Measurements from ENCODE around the gene ELL2.

- TF ChIP-seq POLR2AphosphoS5 (IDR thresholded peaks at IDR 0.05) = no peak
- TF ChIP-seq, protein P1, sequence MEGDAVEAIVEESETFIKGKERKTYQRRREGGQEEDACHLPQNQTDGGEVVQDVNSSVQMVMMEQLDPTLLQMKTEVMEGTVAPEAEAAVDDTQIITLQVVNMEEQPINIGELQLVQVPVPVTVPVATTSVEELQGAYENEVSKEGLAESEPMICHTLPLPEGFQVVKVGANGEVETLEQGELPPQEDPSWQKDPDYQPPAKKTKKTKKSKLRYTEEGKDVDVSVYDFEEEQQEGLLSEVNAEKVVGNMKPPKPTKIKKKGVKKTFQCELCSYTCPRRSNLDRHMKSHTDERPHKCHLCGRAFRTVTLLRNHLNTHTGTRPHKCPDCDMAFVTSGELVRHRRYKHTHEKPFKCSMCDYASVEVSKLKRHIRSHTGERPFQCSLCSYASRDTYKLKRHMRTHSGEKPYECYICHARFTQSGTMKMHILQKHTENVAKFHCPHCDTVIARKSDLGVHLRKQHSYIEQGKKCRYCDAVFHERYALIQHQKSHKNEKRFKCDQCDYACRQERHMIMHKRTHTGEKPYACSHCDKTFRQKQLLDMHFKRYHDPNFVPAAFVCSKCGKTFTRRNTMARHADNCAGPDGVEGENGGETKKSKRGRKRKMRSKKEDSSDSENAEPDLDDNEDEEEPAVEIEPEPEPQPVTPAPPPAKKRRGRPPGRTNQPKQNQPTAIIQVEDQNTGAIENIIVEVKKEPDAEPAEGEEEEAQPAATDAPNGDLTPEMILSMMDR (IDR thresholded peaks at IDR 0.05) = no peak
Observed at GRCh38 chr5:95909738-95910137, 51.9 kb downstream of the ELL2 start.

Measured in suprapubic skin (tissue), 3 donors.